Activated T-cell treated with anti-CD3 and anti-CD28 coated beads for 1 hour (primary cell): ENCODE measurements around the gene TRHDE.
"Not testable (repeated sequence)": the region's sequence is repeated elsewhere in the genome, so short reads cannot be mapped to it uniquely, and the experiment has no call there.

ENCODE experiments used
- DNase-seq: peaks from one replicate; pipeline ENCODE4 v3.0.0-alpha.2; 2020; ENCODE audit warnings: low read depth

TRHDE gene

DNA sequence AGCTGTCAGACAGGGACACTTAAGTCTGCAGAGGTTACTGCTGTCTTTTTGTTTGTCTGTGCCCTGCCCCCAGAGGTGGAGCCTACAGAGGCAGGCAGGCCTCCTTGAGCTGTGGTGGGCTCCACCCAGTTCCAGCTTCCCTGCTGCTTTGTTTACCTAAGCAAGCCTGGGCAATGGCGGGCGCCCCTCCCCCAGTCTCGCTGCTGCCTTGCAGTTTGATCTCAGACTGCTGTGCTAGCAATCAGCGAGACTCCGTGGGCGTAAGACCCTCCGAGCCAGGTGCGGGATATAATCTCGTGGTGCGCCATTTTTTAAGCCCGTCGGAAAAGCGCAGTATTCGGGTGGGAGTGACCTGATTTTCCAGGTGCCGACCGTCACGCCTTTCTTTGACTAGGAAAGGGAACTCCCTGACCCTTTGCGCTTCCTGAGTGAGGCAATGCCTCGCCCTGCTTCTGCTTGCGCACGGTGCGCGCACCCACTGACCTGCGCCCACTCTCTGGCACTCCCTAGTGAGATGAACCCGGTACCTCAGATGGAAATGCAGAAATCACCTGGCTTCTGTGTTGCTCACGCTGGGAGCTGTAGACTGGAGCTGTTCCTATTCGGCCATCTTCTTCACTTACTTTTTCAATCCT lies 248.0 kb downstream of the TRHDE start:
- not testable (repeated sequence) for DNase-seq

DNA sequence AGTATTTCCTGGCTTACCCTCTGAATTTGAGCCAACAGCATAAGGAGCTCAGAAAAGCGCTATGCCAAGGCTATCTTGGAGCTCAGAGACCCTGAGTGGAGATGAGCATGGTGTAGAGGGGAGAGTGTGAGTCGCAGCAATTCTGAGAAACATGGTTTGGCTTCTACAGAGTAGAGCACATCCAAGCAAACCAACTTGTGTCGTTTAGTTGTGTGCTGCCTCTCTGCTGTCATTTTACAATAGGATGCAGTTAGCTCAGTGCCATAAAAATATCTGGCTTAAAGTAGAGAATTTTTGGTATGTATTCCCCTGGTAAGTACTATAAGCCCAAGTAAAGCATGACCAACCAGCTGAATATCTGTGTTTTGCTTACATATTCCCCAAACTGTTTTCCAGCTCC lies 249.2 kb downstream of the TRHDE start:
- no peak for DNase-seq

- DNase-seq: no peak
Measured at GRCh38 chr12:72522411-72522810, 250.2 kb downstream of the TRHDE start.

GRCh38 chr12:72523754-72524153 lies 251.6 kb downstream of the TRHDE start:
- DNase-seq: no peak

GRCh38 chr12:72535212-72535990 lies 263.2 kb downstream of the TRHDE start:
- DNase-seq: no peak

GRCh38 chr12:72540811-72541210 lies 268.6 kb downstream of the TRHDE start:
- DNase-seq: no peak

GRCh38 chr12:72543777-72544467 lies 271.8 kb downstream of the TRHDE start:
- no peak for DNase-seq

DNA sequence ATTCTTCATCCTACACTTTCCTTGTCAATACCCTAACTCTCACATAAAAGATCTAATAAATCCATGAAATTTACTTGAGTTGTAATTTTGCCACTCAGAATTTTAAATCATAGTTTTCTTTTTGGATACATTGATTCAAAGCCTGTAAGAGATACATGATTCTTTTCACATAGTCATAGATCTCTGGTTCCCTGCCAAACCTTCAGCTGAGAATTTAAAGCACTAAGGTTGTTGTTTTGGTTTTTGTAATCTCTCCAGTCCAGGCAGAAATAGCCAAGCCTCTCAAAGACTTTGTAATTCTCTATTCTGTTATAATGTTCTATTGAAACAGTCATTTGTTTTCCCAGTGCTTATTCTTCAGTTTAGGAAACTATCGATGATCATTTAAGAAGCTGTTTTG lies 273.9 kb downstream of the TRHDE start:
- DNase-seq: no peak

- DNase-seq: no peak
Measured at GRCh38 chr12:72547573-72547972, 275.4 kb downstream of the TRHDE start.

GRCh38 chr12:72549184-72549583 lies 277.0 kb downstream of the TRHDE start:
- DNase-seq: no peak

- DNase-seq: no peak
Measured at GRCh38 chr12:72560003-72560769, 288.0 kb downstream of the TRHDE start.

- no peak for DNase-seq
Measured at GRCh38 chr12:72570601-72571000, 298.4 kb downstream of the TRHDE start.

DNA sequence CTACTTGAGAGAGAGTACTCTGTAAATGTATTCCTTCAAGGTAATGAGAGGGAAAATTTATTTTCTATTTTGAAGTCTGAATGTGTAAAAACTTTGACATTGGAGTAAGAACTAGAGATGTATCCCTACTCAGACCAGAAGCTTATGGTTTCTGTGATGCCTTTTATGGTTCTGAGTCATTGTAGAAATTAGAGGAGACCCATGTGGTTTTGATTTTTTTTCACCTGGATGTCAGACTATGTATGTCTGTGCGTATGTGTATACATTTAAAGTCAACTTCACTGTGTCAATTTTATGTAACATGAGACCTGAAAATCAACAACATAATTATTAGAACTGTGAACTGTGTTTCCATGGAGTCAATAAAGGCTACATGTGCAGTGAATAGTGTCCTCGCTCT lies 302.0 kb downstream of the TRHDE start:
- no peak for DNase-seq

DNA sequence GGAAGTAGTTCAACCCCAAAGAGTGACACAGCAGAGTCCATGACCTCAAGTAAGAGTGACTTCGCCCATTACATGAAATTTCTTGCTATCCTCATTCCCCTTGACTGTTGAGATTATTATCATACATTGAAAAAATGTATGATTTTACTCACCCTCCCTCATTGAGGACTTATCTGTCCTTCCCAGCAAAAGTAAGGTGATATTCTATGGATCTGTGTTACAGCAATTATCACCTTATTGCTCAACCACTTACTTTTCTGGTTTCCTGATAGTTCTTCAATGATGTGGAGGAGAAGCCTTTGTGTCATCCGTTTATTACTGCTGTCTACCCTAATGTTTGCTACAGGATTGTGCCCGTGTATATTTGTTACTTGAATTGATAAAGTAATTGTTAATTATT lies 306.2 kb downstream of the TRHDE start:
- DNase-seq: no peak

DNA sequence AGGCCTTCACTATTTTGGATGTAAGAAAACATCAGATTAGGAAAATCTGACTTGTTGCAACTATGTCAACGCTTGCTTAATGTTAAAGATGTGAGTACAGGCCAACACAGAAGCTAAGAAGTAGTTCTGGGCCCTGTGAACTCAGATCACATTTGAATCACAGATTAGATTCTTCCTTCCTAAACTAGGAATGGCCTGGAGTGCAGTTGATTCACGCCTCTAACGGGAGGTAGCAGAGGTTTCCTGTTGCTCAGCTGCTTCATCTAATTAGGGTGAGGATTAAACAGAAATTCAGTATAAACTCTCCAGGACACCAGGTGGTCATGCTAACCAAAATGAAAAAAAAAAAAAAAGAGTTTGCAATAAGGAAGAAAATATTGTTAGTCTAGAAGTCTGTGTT lies 314.3 kb downstream of the TRHDE start:
- DNase-seq: no peak

GRCh38 chr12:72602581-72602980 lies 330.4 kb downstream of the TRHDE start:
- no peak for DNase-seq

DNA sequence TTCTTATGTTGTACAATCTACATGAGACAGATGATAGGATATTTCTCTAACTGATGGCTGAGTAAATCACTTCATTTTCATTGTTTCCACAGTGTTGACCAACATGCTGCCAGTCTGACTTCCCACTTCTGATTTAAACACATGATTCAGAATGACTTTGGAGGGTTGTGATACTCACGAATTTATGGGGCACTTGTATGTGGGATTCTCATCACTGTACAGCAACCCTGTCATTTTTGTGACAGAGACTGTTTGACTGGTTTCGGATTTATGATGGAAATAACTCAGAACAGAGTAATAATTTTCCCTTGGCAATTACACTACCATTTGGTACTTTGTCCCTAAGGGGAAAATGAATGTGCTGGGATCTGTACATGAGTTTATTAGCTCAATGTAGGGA lies 333.8 kb downstream of the TRHDE start:
- no peak for DNase-seq

DNA sequence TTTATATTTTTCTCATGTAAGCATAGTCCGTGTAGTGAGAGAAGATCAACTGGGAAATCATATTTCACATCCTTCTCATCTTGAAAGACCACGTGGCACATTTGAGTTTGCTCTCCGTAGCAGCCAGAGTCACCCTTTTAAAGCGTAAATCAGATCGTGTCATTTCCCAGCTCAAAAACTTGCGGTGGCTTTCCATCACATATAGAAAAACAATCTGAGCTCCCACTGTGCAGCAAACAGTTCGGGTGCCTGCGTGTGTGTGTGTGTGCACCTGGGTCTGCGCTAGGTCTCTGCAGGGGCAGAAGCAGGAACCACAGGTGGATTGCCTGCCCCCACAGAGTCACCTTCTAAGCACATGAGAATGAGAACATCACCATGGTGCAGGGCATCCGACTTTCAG lies 338.2 kb downstream of the TRHDE start:
- no peak for DNase-seq

DNA sequence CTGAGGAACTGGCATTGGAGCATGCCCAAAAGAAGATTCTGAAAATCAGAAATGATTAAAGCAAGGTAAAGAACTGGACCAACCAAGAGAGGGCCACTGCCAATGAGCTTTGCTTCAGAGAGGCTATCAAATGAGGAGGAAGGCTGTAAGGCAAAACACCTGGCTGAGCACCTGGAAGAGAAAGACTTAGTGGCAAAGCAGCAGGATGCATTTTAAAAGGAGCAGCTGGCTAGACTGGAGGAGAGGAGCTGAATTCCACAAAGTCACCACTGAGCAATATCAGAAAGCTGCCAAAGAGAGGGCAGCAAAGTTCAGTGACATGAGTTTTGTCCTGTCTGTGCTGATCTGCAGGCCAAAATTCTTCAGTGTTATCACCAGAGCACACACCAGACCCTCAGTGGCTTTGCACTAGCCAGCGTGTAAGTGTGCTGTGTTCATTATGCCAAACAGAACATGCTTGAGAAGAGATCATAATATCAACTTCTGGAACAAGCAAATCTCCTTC lies 338.7 kb downstream of the TRHDE start:
- DNase-seq: no peak

GRCh38 chr12:72612171-72612570 lies 340.0 kb downstream of the TRHDE start:
- DNase-seq: no peak

DNA sequence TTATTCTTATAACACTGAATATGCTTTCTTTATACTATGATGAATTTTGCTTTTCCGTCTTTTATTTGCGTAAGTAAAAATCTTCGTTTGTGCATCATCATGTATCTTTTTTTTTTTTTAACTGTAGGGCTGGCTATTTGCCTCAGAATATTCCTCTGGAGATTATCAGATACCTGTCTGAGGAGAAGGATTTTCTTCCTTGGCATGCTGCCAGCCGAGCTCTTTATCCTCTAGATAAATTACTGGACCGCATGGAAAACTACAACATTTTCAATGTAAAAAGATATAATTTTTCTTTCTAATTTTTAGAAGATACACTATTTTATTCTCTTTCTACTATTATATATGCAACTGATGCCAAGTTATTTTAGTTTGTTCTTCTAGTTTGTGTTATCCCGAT lies 346.6 kb downstream of the TRHDE start:
- no peak for DNase-seq

DNA sequence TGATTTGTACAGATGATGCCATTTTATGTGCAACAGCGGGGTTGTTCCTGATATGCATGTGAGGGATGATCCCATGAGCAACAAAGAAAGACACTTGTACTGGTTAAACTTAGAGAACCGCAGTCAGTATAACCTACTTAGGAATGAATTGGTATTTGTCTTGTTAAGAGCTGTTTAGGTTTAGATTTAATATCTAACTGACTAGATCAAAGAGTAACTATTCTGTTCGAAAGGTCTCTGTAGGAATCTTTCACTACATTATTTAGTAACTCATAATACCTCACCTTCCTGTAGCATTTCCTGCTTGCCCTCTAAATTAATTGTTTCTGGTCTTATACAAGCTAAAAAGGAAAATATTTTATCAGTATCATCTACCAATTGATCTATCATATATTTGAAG lies 350.4 kb downstream of the TRHDE start:
- no peak for DNase-seq
